PC-3 (cell line): ENCODE results near the gene PDF. TPM values are rescaled to one million over a fixed set of nuclear protein-coding genes. Genes with fewer than 3 reads are reported as not detected.
A peak's percentile ranks its signal among the peaks of the same experiment; 100 is the strongest.
"Not testable (repeated sequence)": the region's sequence is repeated elsewhere in the genome, so short reads cannot be mapped to it uniquely, and the experiment has no call there.

Experiments
- ATAC-seq: fragments of 200-7000 bp; cut with Tn5 transposase; 2 replicates; pipeline ENCODE4 v1.9.1; 2020; ENCODE audit warnings: mild to moderate bottlenecking, moderate library complexity
- BruUV-seq: library from RNA; stranded (reverse); fragments of 400-500 nt; replicated peaks from 2 replicates; lab custom pipeline; 2021; lab: Mats Ljungman, UMichigan
- CTCF ChIA-PET: fragments of 300-600 bp; sonication (Branson Sonifier 250); formaldehyde crosslinking; loops from one replicate; lab custom pipeline; 2022; ENCODE audit warnings: antibody characterized with exemption; lab: Charles Lee
- POLR2A ChIA-PET: fragments of 300-600 bp; sonication (Branson Sonifier 250); formaldehyde crosslinking; loops from one replicate; lab custom pipeline; 2022; ENCODE audit warnings: antibody characterized with exemption; ENCODE audit not compliant: unreplicated experiment; lab: Charles Lee
- DNase-seq: peaks from one replicate; pipeline ENCODE4 v3.0.0-alpha.2; 2015
- H2AFZ ChIP-seq: fragments of 300-600 bp; sonication (generic); 2 replicates; pipeline ENCODE4 v1.6.0; 2016; ENCODE audit warnings: antibody characterized with exemption, low read length
- H3F3A ChIP-seq: fragments of 300-600 bp; sonication (generic); one replicate; pipeline ENCODE4 v1.6.0; 2017; ENCODE audit warnings: antibody characterized with exemption, low read length, control low read depth, mild to moderate bottlenecking; ENCODE audit not compliant: unreplicated experiment
- H3K27ac ChIP-seq: fragments of 300-600 bp; sonication (generic); 2 replicates; pipeline ENCODE4 v1.5.1; 2016; ENCODE audit warnings: mild to moderate bottlenecking, low read length
- H3K27me3 ChIP-seq: fragments of 300-600 bp; sonication (generic); 2 replicates; pipeline ENCODE4 v1.6.1; 2016; ENCODE audit warnings: low read length, mixed read lengths
- H3K36me3 ChIP-seq: fragments of 300-600 bp; sonication (generic); 2 replicates; pipeline ENCODE4 v1.6.1; 2016; ENCODE audit warnings: low read depth, mixed run types, low read length, mixed read lengths
- H3K4me1 ChIP-seq: fragments of 300-600 bp; sonication (generic); 2 replicates; pipeline ENCODE4 v1.5.1; 2016; ENCODE audit warnings: low read length; ENCODE audit not compliant: insufficient read depth
- H3K4me2 ChIP-seq: fragments of 300-600 bp; sonication (generic); 2 replicates; pipeline ENCODE4 v1.6.0; 2016; ENCODE audit warnings: low read length
- H3K4me3 ChIP-seq: fragments of 300-600 bp; sonication (generic); 2 replicates; pipeline ENCODE4 v1.5.1; 2016; ENCODE audit warnings: mild to moderate bottlenecking, low read length, mixed read lengths
- H3K79me2 ChIP-seq: fragments of 300-600 bp; sonication (generic); 2 replicates; pipeline ENCODE4 v1.6.1; 2017; ENCODE audit warnings: low read length, mixed read lengths
- H3K9ac ChIP-seq: fragments of 300-600 bp; sonication (generic); 2 replicates; pipeline ENCODE4 v1.6.0; 2016; ENCODE audit warnings: mild to moderate bottlenecking, low read length
- H3K9me2 ChIP-seq: fragments of 300-600 bp; sonication (generic); replicated peaks from 2 replicates; pipeline ENCODE4 v1.6.1; 2016; ENCODE audit warnings: mixed run types, low read length, mixed read lengths
- H3K9me3 ChIP-seq: fragments of 300-600 bp; sonication (generic); 2 replicates; pipeline ENCODE4 v1.6.1; 2016; ENCODE audit warnings: low read length, mixed read lengths
- H4K20me1 ChIP-seq: fragments of 300-600 bp; sonication (generic); 2 replicates; pipeline ENCODE4 v1.6.1; 2016; ENCODE audit warnings: low read length, mixed read lengths
- EZH2 ChIP-seq: fragments of 300-600 bp; sonication (generic); IDR thresholded peaks from one replicate; pipeline ENCODE4 v1.6.1; 2017; ENCODE audit warnings: antibody characterized with exemption, mild to moderate bottlenecking, low read length; ENCODE audit not compliant: unreplicated experiment
- EZH2phosphoT487 ChIP-seq: fragments of 300-600 bp; sonication (generic); IDR thresholded peaks from 2 replicates; pipeline ENCODE4 v1.6.1; 2018; ENCODE audit warnings: mild to moderate bottlenecking, antibody characterized with exemption, low read length, borderline replicate concordance
- intact Hi-C: fragments of 100-400 bp; cut with micrococcal nuclease; formaldehyde crosslinking; loops from 2 replicates; pipeline ENCODE4 v1.9.0; 2023
- total RNA-seq: library from RNA; depleted of rRNA; stranded (reverse); fragments of >200 nt; gene quantifications from 2 replicates; pipeline ENCODE4 v1.2.3, GENCODE V29; 2014
- TF ChIP-seq, protein P1 (sequence below): fragments of 300-600 bp; sonication (generic); conservative IDR thresholded peaks from 2 replicates; pipeline ENCODE4 v1.5.1; 2017; ENCODE audit warnings: antibody characterized with exemption, low read depth, mild to moderate bottlenecking, low read length

PDF gene
- total RNA-seq, 1 experiment from 2014 or later, result 30.6 TPM

DNA sequence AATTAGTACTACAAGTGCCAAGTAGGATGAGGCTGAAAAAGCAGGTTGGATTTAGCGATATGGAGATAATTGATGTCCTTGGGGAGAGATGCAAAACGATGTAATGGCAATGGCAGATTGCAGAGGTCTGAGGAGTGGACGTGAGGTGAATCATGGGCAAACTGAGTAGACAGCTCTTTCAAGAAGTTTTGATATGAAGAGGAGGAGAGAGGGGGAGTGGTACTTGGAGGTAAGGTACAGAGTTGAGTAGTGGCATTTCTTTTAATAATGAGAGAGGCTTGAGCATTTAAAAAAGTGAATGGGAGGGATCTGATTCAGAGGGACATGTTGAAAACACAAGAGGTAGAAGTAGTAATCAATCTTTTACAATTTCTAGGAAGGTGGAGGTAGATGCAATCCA, 37.0 kb downstream of the PDF start:
- no peaks in the 10 kb centered on the region for H3K79me2 ChIP-seq
- ChIA-PET POLR2A (no interaction called here), CTCF (no interaction called here)
- intact Hi-C loops, result no loop called here
- 0 out of 2 replicates have a peak, but pooled peaks cover 4% of the 10 kb centered on the region for H3K36me3 ChIP-seq
- H3K4me1 ChIP-seq, result no peaks in the 10 kb centered on the region
- DNase-seq, result no peak
- H2AFZ ChIP-seq, result no peak overlapping the region
- no peak for TF ChIP-seq EZH2phosphoT487
- TF ChIP-seq, protein P1, sequence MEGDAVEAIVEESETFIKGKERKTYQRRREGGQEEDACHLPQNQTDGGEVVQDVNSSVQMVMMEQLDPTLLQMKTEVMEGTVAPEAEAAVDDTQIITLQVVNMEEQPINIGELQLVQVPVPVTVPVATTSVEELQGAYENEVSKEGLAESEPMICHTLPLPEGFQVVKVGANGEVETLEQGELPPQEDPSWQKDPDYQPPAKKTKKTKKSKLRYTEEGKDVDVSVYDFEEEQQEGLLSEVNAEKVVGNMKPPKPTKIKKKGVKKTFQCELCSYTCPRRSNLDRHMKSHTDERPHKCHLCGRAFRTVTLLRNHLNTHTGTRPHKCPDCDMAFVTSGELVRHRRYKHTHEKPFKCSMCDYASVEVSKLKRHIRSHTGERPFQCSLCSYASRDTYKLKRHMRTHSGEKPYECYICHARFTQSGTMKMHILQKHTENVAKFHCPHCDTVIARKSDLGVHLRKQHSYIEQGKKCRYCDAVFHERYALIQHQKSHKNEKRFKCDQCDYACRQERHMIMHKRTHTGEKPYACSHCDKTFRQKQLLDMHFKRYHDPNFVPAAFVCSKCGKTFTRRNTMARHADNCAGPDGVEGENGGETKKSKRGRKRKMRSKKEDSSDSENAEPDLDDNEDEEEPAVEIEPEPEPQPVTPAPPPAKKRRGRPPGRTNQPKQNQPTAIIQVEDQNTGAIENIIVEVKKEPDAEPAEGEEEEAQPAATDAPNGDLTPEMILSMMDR, result no peak
- TF ChIP-seq EZH2, result no peak
- no peak overlapping the region for H3K4me3 ChIP-seq
- H3K9me2 ChIP-seq, result no peaks in the 10 kb centered on the region
- no peaks in the 10 kb centered on the region for H3K9me3 ChIP-seq
- H3K9ac ChIP-seq, result no peak overlapping the region
- H4K20me1 ChIP-seq, result no peaks in the 10 kb centered on the region
- no peaks in the 10 kb centered on the region for H3K27me3 ChIP-seq
- no peak overlapping the region for H3K4me2 ChIP-seq
- ATAC-seq, result no peak
- no peak overlapping the region for H3K27ac ChIP-seq
- BruUV-seq, result no TSS peak
- H3F3A ChIP-seq, result no peaks in the 10 kb centered on the region

DNA sequence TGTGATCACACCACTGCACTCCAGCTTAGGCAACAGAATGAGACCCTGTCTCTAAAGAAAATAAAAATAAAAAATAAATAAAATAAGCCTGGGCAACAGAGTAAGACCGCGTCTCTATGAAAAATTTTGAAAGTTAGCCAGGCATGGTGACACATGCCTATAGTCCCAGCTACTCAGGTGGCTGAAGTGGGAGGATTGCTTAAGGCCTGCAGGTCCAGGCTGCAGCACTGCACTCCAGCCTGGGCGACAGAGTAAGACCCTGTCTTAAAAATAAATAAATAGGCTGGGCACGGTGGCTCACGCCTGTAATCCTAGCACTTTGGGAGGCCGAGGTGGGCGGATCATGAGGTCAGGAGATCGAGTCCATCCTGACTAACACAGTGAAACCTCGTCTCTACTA, 38.7 kb downstream of the PDF start:
- H3K36me3 ChIP-seq, H3K4me2 ChIP-seq, DNase-seq, BruUV-seq, H3F3A ChIP-seq, H3K27ac ChIP-seq, POLR2A ChIA-PET, H3K9ac ChIP-seq, H3K27me3 ChIP-seq, H3K4me1 ChIP-seq, H3K9me2 ChIP-seq, intact Hi-C loops, H3K4me3 ChIP-seq, H4K20me1 ChIP-seq, H3K9me3 ChIP-seq, H2AFZ ChIP-seq, CTCF ChIA-PET, H3K79me2 ChIP-seq, ATAC-seq: not testable (repeated sequence)

DNA sequence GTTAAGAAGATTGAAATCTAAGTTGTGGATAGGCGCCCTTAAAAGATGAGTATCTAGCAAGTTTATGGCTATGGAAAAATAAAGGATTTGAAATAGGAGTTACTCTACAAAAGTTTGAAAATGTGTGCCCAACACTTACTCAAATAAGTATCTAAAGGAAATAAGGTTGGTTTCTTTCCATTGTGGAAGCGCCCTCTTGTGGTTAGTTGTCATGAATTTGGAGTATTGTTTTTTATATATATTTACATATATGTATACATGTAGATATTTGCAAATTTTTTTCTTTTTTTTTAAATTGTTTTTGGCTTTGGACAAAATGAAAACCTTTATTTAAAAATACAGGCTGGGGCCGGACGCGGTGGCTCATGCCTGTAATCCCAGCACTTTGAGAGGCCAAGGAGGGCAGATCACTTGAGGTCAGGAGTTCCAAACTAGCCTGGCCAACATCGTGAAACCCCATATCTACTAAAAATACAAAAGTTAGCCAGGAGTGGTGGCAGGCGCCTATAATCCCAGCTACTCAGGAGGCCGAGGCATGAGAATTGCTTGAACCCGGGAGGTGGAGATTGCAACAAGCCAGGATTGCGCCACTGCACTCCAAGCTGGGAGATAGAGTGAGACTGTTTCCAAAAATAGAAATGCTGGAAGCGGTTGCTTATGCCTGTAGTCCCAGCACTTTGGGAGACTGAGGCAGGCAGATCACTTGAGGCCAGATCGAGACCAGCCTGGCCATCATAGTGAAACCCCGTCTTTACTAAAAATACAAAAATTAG, 43.3 kb downstream of the PDF start:
- ChIA-PET CTCF (interaction anchor here (0.6 to 1.3 kb wide), 2 partner anchors 135 to 143 kb away, joined by 4 to 5 read pairs; no protein-coding TSS in a partner anchor), POLR2A (no interaction called here)
- ATAC-seq (peak; percentile 24), DNase-seq (peak; percentile 65)
- Histone ChIP-seq H3K36me3 (peaks cover 7% of the 10 kb centered on the region; the same call in 1 of the 2 replicates), H3K9me3 (no peaks in the 10 kb centered on the region), H3K4me2 (no peak overlapping the region), H3K4me3 (no peak overlapping the region), H3K4me1 (no peaks in the 10 kb centered on the region), H3K27ac (no peak overlapping the region), H4K20me1 (no peaks in the 10 kb centered on the region), H3K79me2 (no peaks in the 10 kb centered on the region), H3K9ac (no peak overlapping the region), H3K9me2 (no peaks in the 10 kb centered on the region), H3K27me3 (no peaks in the 10 kb centered on the region), H2AFZ (no peak overlapping the region), H3F3A (no peaks in the 10 kb centered on the region)
- no TSS peak for BruUV-seq
- TF ChIP-seq EZH2, result no peak
- TF ChIP-seq, protein P1, result peak; percentile 47
- no peak for TF ChIP-seq EZH2phosphoT487
- intact Hi-C loops, result loop anchor here (1.0 kb wide), 2 partner anchors 120 to 137 kb away; no protein-coding TSS in a partner anchor
